HepG2 (cell line): Measurements from ENCODE around the gene DOK1. TPM values are rescaled to one million over a fixed set of nuclear protein-coding genes. Genes with fewer than 3 reads are reported as not detected.
A peak's percentile ranks its signal among the peaks of the same experiment; 100 is the strongest.

Source experiments
- ARNT2 ChIP-seq: sonication (generic); formaldehyde crosslinking; IDR thresholded peaks from 2 replicates; pipeline ENCODE4 v1.8.0; 2022; ENCODE audit warnings: mild to moderate bottlenecking, low read depth, missing genetic modification reagents, moderate library complexity
- ELF3 ChIP-seq: IDR thresholded peaks from 2 replicates; pipeline ENCODE4 v1.6.1; 2016; ENCODE audit warnings: missing genetic modification reagents, missing compliant biosample characterization
- FOXA1 ChIP-seq, 2 experiments: fragments of 450-650 bp in 1 of 2; sonication (generic) in 1 of 2; formaldehyde crosslinking in 1 of 2; IDR thresholded peaks; 2 replicates each; pipeline versions ENCODE4 v1.4.0 to v1.6.1; 2016 to 2020; ENCODE audit warnings: missing genetic modification reagents in 1 of 2
- KAT8 ChIP-seq: IDR thresholded peaks from 2 replicates; pipeline ENCODE4 v1.6.1; 2016; ENCODE audit warnings: missing genetic modification reagents, missing compliant biosample characterization
- KDM6A ChIP-seq: IDR thresholded peaks from 2 replicates; pipeline ENCODE4 v1.6.1; 2016; ENCODE audit warnings: low read depth
- KLF16 ChIP-seq, 2 experiments: sonication (generic) in 1 of 2; formaldehyde crosslinking in 1 of 2; IDR thresholded peaks; 2 replicates each; pipeline versions ENCODE4 v1.6.1 to v1.8.0; 2016 to 2023; ENCODE audit warnings: missing genetic modification reagents in 2 of 2, missing compliant biosample characterization in 1 of 2
- MED1 ChIP-seq: sonication (generic); formaldehyde crosslinking; IDR thresholded peaks from 2 replicates; pipeline ENCODE4 v1.4.0; 2020; ENCODE audit warnings: missing genetic modification reagents
- NR2F6 ChIP-seq, 2 experiments: IDR thresholded peaks; 2 replicates each; pipeline ENCODE4 v1.6.1; 2016; ENCODE audit warnings: antibody characterized with exemption in 1 of 2, mild to moderate bottlenecking in 1 of 2
- SAP130 ChIP-seq: IDR thresholded peaks from 2 replicates; pipeline ENCODE4 v1.6.1; 2016; ENCODE audit warnings: low read depth
- TAF15 ChIP-seq: fragments of 200-400 bp; formaldehyde crosslinking; IDR thresholded peaks from one replicate; pipeline ENCODE4 v1.6.1; 2018; ENCODE audit warnings: mild to moderate bottlenecking, low read depth, low read length; ENCODE audit not compliant: poor library complexity, severe bottlenecking
- TBX3 ChIP-seq: fragments of 450-650 bp; IDR thresholded peaks from 2 replicates; pipeline ENCODE4 v1.6.1; 2017; ENCODE audit warnings: antibody characterized with exemption, mild to moderate bottlenecking, inconsistent platforms, borderline replicate concordance
- TGIF2 ChIP-seq: IDR thresholded peaks from 2 replicates; pipeline ENCODE4 v1.6.1; 2016; ENCODE audit warnings: control low read depth, missing compliant biosample characterization
- YY1 ChIP-seq: IDR thresholded peaks from 2 replicates; pipeline ENCODE4 v1.6.1; 2011; ENCODE audit warnings: low read length, low read depth, moderate library complexity, mild to moderate bottlenecking; ENCODE audit not compliant: insufficient read depth, insufficient replicate concordance
- ZFP82 ChIP-seq: sonication (generic); formaldehyde crosslinking; IDR thresholded peaks from 2 replicates; pipeline ENCODE4 v1.5.1; 2020; ENCODE audit warnings: mild to moderate bottlenecking, missing genetic modification reagents, borderline replicate concordance
- ZFX ChIP-seq: sonication (generic); formaldehyde crosslinking; IDR thresholded peaks from 2 replicates; pipeline ENCODE4 v1.4.0; 2020; ENCODE audit warnings: mild to moderate bottlenecking, low read depth, missing genetic modification reagents, moderate library complexity
- ZNF225 ChIP-seq: sonication (generic); formaldehyde crosslinking; IDR thresholded peaks from 2 replicates; pipeline ENCODE4 v1.4.0; 2020; ENCODE audit warnings: mild to moderate bottlenecking, missing genetic modification reagents
- ZNF468 ChIP-seq: sonication (generic); formaldehyde crosslinking; IDR thresholded peaks from 2 replicates; pipeline ENCODE4 v1.8.0; 2022; ENCODE audit warnings: mild to moderate bottlenecking, moderate library complexity, missing genetic modification reagents
- ZNF547 ChIP-seq: sonication (generic); formaldehyde crosslinking; IDR thresholded peaks from 2 replicates; pipeline ENCODE4 v1.5.1; 2020; ENCODE audit warnings: mild to moderate bottlenecking, missing genetic modification reagents
- ZNF549 ChIP-seq: sonication (generic); formaldehyde crosslinking; IDR thresholded peaks from 2 replicates; pipeline ENCODE4 v1.5.0; 2020; ENCODE audit warnings: missing genetic modification reagents
- ZNF577 ChIP-seq: sonication (generic); formaldehyde crosslinking; IDR thresholded peaks from 2 replicates; pipeline ENCODE4 v1.4.0; 2020; ENCODE audit warnings: mild to moderate bottlenecking, low read depth, missing genetic modification reagents, borderline replicate concordance
- ZNF766 ChIP-seq: sonication (generic); formaldehyde crosslinking; IDR thresholded peaks from 2 replicates; pipeline ENCODE4 v1.5.0; 2020; ENCODE audit warnings: missing genetic modification reagents, borderline replicate concordance
- ZNF788 ChIP-seq: sonication (generic); formaldehyde crosslinking; IDR thresholded peaks from 2 replicates; pipeline ENCODE4 v1.5.0; 2020; ENCODE audit warnings: mild to moderate bottlenecking, missing genetic modification reagents, borderline replicate concordance
- ZNF816 ChIP-seq: sonication (generic); formaldehyde crosslinking; IDR thresholded peaks from 2 replicates; pipeline ENCODE4 v1.8.0; 2022; ENCODE audit warnings: missing genetic modification reagents, mild to moderate bottlenecking, borderline replicate concordance
- ZZZ3 ChIP-seq: sonication (generic); formaldehyde crosslinking; IDR thresholded peaks from 2 replicates; pipeline ENCODE4 v1.4.0; 2020; ENCODE audit warnings: missing genetic modification reagents, mild to moderate bottlenecking, borderline replicate concordance
- polyA plus RNA-seq, 8 experiments: library from polyadenylated mRNA; depleted of rRNA in 3 of 8; stranded (reverse) in 7 of 8; unstranded in 1 of 8; fragments of >200 nt; fragmentation: Illumina TruSeq in 4 of 8; extraction: Trizol in 4 of 8; gene quantifications; 2 replicates each; pipeline versions ENCODE4 v1.2.1 to v1.2.3, GENCODE V29; 2011 to 2016; ENCODE audit warnings: low read depth in 4 of 8, missing spikeins in 1 of 8, mixed read lengths in 1 of 8; ENCODE audit not compliant: insufficient read depth in 1 of 8
- total RNA-seq, 5 experiments: library from RNA; depleted of rRNA; stranded (reverse); fragments of >200 nt; fragmentation: Illumina TruSeq; extraction: Trizol; gene quantifications; 2 replicates each; pipeline ENCODE4 v1.2.3, GENCODE V29; 2016; ENCODE audit warnings: low read depth in 1 of 5
- TF ChIP-seq, protein P1 (sequence below): sonication (generic); formaldehyde crosslinking; IDR thresholded peaks from 2 replicates; pipeline ENCODE4 v1.4.0; 2020; ENCODE audit warnings: mild to moderate bottlenecking, missing genetic modification reagents
- TF ChIP-seq, protein P2 (sequence below): sonication (generic); formaldehyde crosslinking; IDR thresholded peaks from 2 replicates; pipeline ENCODE4 v1.4.0; 2020; ENCODE audit warnings: mild to moderate bottlenecking, missing genetic modification reagents
- TF ChIP-seq, protein P3 (sequence below): sonication (generic); formaldehyde crosslinking; conservative IDR thresholded peaks from 2 replicates; pipeline ENCODE4 v1.4.0; 2020; ENCODE audit warnings: missing genetic modification reagents
- TF ChIP-seq, protein P4 (sequence below): IDR thresholded peaks from 2 replicates; pipeline ENCODE4 v1.6.1; 2016; ENCODE audit warnings: control low read depth

Gene DOK1
- total and polyA plus RNA-seq, 2 of the 13 experiments (the other 11 are each of a cell fraction or from before 2014, with no cell fraction given), result 0.53 to 0.74 TPM

DNA sequence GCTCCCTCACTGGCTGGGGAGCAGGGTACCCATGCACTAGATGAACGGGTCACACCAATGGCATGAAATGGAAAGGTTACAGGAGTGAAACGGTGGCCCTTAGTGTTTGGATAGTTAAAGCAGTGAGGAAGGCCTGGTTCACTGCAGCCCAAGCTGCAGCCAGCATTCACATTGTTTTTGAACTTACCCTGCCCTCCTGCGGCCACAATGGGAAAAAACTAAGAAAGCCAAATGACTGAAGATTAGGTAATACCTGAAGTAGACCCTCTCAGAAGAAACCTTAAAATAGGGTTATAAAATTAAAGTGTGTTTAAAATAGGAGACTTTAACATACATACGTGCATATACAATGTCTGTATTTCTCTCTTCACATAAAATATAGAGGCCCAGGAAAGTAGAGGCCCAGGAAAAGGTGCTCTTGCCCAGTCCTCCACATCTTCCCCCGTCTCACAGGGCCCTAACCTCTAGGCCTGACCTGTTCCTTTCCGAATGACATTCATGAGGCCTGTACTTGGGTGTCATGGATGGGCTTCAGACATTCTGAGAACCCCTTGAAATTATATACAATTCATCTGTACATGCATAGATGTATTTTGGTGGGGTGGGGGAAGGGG lies 33.3 kb downstream of the DOK1 start (continued):
- no peak for TF ChIP-seq KDM6A (CRISPR knock-in tag)
- TF ChIP-seq ZZZ3 (CRISPR knock-in tag), result 0 out of 2 replicates have a peak, but pooled peaks have one; percentile 13
- no peak for TF ChIP-seq ZNF816 (CRISPR knock-in tag)
- TF ChIP-seq ZNF547 (CRISPR knock-in tag), result no peak
- TF ChIP-seq MED1 (CRISPR knock-in tag), result 0 out of 2 replicates have a peak, but pooled peaks have one; percentile 26
- TF ChIP-seq, protein P1, sequence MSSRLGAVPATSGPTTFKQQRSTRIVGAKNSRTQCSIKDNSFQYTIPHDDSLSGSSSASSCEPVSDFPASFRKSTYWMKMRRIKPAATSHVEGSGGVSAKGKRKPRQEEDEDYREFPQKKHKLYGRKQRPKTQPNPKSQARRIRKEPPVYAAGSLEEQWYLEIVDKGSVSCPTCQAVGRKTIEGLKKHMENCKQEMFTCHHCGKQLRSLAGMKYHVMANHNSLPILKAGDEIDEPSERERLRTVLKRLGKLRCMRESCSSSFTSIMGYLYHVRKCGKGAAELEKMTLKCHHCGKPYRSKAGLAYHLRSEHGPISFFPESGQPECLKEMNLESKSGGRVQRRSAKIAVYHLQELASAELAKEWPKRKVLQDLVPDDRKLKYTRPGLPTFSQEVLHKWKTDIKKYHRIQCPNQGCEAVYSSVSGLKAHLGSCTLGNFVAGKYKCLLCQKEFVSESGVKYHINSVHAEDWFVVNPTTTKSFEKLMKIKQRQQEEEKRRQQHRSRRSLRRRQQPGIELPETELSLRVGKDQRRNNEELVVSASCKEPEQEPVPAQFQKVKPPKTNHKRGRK (CRISPR knock-in tag), result no peak
- no peak for TF ChIP-seq NR2F6 (IDR thresholded peaks at IDR 0.05)
- TF ChIP-seq NR2F6 (CRISPR knock-in tag; IDR thresholded peaks at IDR 0.05), result peak; percentile 18; the same call in 1 of the 2 replicates
- TF ChIP-seq ZFP82 (CRISPR knock-in tag), result no peak
- no peak for TF ChIP-seq ZNF549 (CRISPR knock-in tag)
- TF ChIP-seq, protein P2, sequence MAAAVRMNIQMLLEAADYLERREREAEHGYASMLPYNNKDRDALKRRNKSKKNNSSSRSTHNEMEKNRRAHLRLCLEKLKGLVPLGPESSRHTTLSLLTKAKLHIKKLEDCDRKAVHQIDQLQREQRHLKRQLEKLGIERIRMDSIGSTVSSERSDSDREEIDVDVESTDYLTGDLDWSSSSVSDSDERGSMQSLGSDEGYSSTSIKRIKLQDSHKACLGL, result no peak
- TF ChIP-seq, protein P3, sequence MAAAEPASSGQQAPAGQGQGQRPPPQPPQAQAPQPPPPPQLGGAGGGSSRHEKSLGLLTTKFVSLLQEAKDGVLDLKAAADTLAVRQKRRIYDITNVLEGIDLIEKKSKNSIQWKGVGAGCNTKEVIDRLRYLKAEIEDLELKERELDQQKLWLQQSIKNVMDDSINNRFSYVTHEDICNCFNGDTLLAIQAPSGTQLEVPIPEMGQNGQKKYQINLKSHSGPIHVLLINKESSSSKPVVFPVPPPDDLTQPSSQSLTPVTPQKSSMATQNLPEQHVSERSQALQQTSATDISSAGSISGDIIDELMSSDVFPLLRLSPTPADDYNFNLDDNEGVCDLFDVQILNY (CRISPR knock-in tag), result no peak
- no peak for TF ChIP-seq TBX3
- TF ChIP-seq, protein P4, sequence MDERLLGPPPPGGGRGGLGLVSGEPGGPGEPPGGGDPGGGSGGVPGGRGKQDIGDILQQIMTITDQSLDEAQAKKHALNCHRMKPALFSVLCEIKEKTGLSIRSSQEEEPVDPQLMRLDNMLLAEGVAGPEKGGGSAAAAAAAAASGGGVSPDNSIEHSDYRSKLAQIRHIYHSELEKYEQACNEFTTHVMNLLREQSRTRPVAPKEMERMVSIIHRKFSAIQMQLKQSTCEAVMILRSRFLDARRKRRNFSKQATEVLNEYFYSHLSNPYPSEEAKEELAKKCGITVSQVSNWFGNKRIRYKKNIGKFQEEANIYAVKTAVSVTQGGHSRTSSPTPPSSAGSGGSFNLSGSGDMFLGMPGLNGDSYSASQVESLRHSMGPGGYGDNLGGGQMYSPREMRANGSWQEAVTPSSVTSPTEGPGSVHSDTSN (CRISPR knock-in tag), result no peak
- TF ChIP-seq ZNF577 (CRISPR knock-in tag), result no peak
- TF ChIP-seq ELF3 (CRISPR knock-in tag), result no peak
- TF ChIP-seq KAT8 (CRISPR knock-in tag), result 0 out of 2 replicates have a peak, but pooled peaks have one; percentile 43
- TF ChIP-seq KLF16 (CRISPR knock-in tag; IDR thresholded peaks at IDR 0.05), result peak in 1 of 2 experiments; percentile 31; a peak in 1 of 4 replicates
- TF ChIP-seq ZNF468, result no peak
- TF ChIP-seq FOXA1 (IDR thresholded peaks at IDR 0.05), result no peak
- no peak for TF ChIP-seq FOXA1 (CRISPR knock-in tag; IDR thresholded peaks at IDR 0.05)
- TF ChIP-seq TGIF2 (CRISPR knock-in tag), result no peak
- no peak for TF ChIP-seq ZNF788 (CRISPR knock-in tag)
- TF ChIP-seq ZNF225, result no peak
- no peak for TF ChIP-seq ARNT2
- 0 out of 2 replicates have a peak, but pooled peaks have one; percentile 34 for TF ChIP-seq SAP130 (CRISPR knock-in tag)
- no peak for TF ChIP-seq ZNF766 (CRISPR knock-in tag)
- TF ChIP-seq ZFX (CRISPR knock-in tag), result peak; percentile 83
- TF ChIP-seq YY1, result no peak
- TF ChIP-seq TAF15, result no peak
